KMS-11 (cell line): Measurements from ENCODE around the gene TMPRSS2.

Source experiments
- H2AFZ ChIP-seq: fragments of 200-600 bp; sonication (generic); 2 replicates; pipeline ENCODE4 v1.6.1; 2016; ENCODE audit warnings: antibody characterized with exemption, mixed run types, low read depth
- H3K27ac ChIP-seq: fragments of 200-600 bp; sonication (generic); 2 replicates; pipeline ENCODE4 v1.6.1; 2016; ENCODE audit warnings: mild to moderate bottlenecking, mixed run types
- H3K27me3 ChIP-seq: fragments of 200-600 bp; sonication (generic); 2 replicates; pipeline ENCODE4 v1.6.1; 2017; ENCODE audit warnings: mild to moderate bottlenecking, low read depth, mixed run types, moderate library complexity; ENCODE audit not compliant: insufficient read depth
- H3K36me3 ChIP-seq: fragments of 200-600 bp; sonication (generic); 2 replicates; pipeline ENCODE4 v1.6.1; 2017; ENCODE audit warnings: mild to moderate bottlenecking, mixed run types; ENCODE audit not compliant: insufficient read depth
- H3K4me1 ChIP-seq: fragments of 200-600 bp; sonication (generic); 2 replicates; pipeline ENCODE4 v1.6.1; 2016; ENCODE audit warnings: mild to moderate bottlenecking, low read depth, mixed run types; ENCODE audit not compliant: poor library complexity, severe bottlenecking
- H3K4me2 ChIP-seq: fragments of 200-600 bp; sonication (generic); 2 replicates; pipeline ENCODE4 v1.7.0; 2016; ENCODE audit warnings: mild to moderate bottlenecking, mixed run types
- H3K4me3 ChIP-seq: fragments of 200-600 bp; sonication (generic); IDR thresholded peaks from 2 replicates; pipeline ENCODE4 v1.6.1; 2017; ENCODE audit warnings: low read depth, low read length, mixed read lengths; ENCODE audit not compliant: insufficient read depth
- H3K79me2 ChIP-seq: fragments of 200-600 bp; sonication (generic); 2 replicates; pipeline ENCODE4 v1.6.1; 2016; ENCODE audit warnings: low read depth, mixed run types; ENCODE audit not compliant: insufficient read depth
- H3K9ac ChIP-seq: fragments of 200-600 bp; sonication (generic); 2 replicates; pipeline ENCODE4 v1.6.1; 2016; ENCODE audit warnings: mild to moderate bottlenecking, mixed run types
- H4K20me1 ChIP-seq: fragments of 200-600 bp; sonication (generic); 2 replicates; pipeline ENCODE4 v1.6.1; 2016; ENCODE audit warnings: mild to moderate bottlenecking, mixed run types; ENCODE audit not compliant: insufficient read depth
- CTCF ChIP-seq: fragments of 200-600 bp; sonication (generic); conservative IDR thresholded peaks from 2 replicates; pipeline ENCODE4 v1.6.1; 2017; ENCODE audit warnings: low read depth, mild to moderate bottlenecking, antibody characterized with exemption, low read length, moderate library complexity, mixed read lengths

TMPRSS2 gene

GRCh38 chr21:41482301-41482700, 25.7 kb downstream of the TMPRSS2 start:
- no peak overlapping the region for H3K4me3 ChIP-seq
- H3K27ac ChIP-seq = no peak overlapping the region
- no peaks in the 10 kb centered on the region for H3K27me3 ChIP-seq
- H3K36me3 ChIP-seq = no peaks in the 10 kb centered on the region
- H2AFZ ChIP-seq = no peak overlapping the region
- no peaks in the 10 kb centered on the region for H3K79me2 ChIP-seq
- peaks cover 8% of the 10 kb centered on the region for H3K4me1 ChIP-seq
- H3K9ac ChIP-seq = no peak overlapping the region
- TF ChIP-seq CTCF = no peak
- H4K20me1 ChIP-seq = no peaks in the 10 kb centered on the region
- no peak overlapping the region for H3K4me2 ChIP-seq

DNA sequence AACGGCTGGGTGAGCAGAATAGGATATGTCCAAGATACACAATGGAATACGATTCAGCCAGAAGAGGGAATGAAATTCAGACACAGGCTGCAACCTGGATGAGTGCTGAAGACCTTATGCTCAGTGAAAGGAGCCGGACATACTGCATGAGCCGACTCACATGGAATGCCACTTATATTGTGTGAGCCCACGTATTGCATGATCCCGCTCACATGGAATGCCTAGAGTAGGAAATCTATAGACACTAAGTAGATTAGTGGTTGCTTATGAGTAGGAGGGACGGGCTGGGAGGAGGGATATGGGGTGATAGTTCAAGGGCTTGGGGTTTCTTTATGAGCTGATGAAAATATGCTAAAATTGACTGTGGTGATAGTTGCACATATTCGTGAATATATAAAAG, 26.8 kb downstream of the TMPRSS2 start:
- H3K4me2 ChIP-seq = no peak overlapping the region
- H2AFZ ChIP-seq = no peak overlapping the region
- no peaks in the 10 kb centered on the region for H3K79me2 ChIP-seq
- no peaks in the 10 kb centered on the region for H4K20me1 ChIP-seq
- no peak for TF ChIP-seq CTCF
- H3K9ac ChIP-seq = no peak overlapping the region
- no peaks in the 10 kb centered on the region for H3K36me3 ChIP-seq
- no peak overlapping the region for H3K4me3 ChIP-seq
- H3K27ac ChIP-seq = no peak overlapping the region
- peaks cover 8% of the 10 kb centered on the region for H3K4me1 ChIP-seq
- H3K27me3 ChIP-seq = no peaks in the 10 kb centered on the region

DNA sequence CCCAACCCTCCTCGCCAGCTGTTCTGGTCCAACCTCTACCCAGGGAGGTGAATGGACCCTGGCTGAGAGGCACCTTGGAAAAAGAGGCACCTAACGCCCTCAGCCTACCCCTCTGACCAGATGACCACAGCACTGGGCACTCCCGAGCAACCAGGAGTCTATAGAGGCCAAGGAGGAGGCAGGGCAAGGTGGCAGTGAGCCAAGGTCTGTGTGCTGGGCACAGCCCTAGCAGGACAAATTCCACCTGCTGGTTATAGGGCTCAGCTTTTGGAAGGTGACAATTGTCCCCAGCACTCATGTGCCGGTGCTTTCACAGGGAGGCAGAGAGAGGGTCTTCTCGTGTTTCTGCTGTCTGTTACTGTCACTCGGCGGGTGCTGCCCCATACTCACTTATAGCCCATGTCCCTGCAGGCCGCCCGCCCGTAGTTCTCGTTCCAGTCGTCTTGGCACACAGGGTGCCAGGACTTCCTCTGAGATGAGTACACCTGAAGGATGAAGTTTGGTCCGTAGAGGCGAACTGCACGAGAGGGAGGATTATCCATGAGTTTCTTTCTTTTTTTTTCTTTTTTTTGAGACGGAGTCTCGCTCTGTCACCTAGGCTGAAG, 27.8 kb downstream of the TMPRSS2 start:
- no peak overlapping the region for H3K9ac ChIP-seq
- H3K36me3 ChIP-seq = no peaks in the 10 kb centered on the region
- H3K79me2 ChIP-seq = no peaks in the 10 kb centered on the region
- H3K27ac ChIP-seq = no peak overlapping the region
- TF ChIP-seq CTCF = no peak
- no peak overlapping the region for H3K4me3 ChIP-seq
- H2AFZ ChIP-seq = no peak overlapping the region
- no peak overlapping the region for H3K4me2 ChIP-seq
- peaks cover 8% of the 10 kb centered on the region for H3K4me1 ChIP-seq
- no peaks in the 10 kb centered on the region for H3K27me3 ChIP-seq
- H4K20me1 ChIP-seq = no peaks in the 10 kb centered on the region

GRCh38 chr21:41479686-41480085, 28.3 kb downstream of the TMPRSS2 start:
- no peak for TF ChIP-seq CTCF
- no peaks in the 10 kb centered on the region for H3K36me3 ChIP-seq
- H3K4me2 ChIP-seq = no peak overlapping the region
- no peaks in the 10 kb centered on the region for H3K79me2 ChIP-seq
- no peak overlapping the region for H3K4me3 ChIP-seq
- H2AFZ ChIP-seq = no peak overlapping the region
- peaks cover 8% of the 10 kb centered on the region for H3K4me1 ChIP-seq
- H3K27me3 ChIP-seq = no peaks in the 10 kb centered on the region
- no peaks in the 10 kb centered on the region for H4K20me1 ChIP-seq
- H3K9ac ChIP-seq = no peak overlapping the region
- H3K27ac ChIP-seq = no peak overlapping the region
